ENCODE results near the gene FILIP1L.

FILIP1L gene

DNA sequence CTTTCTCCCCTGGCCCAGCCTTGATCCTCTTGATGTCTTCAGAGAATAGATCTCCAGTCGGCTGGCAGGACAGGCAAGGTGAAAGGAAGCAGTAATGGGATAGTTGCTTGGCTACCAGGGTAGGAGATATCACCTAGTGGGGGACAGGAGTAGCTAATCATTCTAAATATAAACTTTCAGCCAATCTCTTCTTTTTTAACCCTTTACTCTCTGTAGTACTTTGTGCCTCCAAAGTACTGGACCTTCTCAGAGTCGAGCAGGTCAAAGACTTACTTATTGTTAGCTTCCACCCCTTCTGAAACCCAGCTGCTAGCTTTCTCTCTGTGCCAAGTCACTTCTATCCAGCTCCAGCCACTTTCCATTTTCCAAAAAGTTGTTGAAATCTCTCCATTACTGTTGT, 43.4 kb upstream of the FILIP1L start:
- H3K27ac ChIP-seq = no peak overlapping the region
- peaks cover 5% of the 10 kb centered on the region for H3K9me3 ChIP-seq (ENCODE audit: severe bottlenecking)
- peaks cover 13% of the 10 kb centered on the region for H3K36me3 ChIP-seq
- no peak overlapping the region for H3K4me3 ChIP-seq (ENCODE audit: low read depth, low read length)
- no peaks in the 10 kb centered on the region for H3K27me3 ChIP-seq (ENCODE audit: insufficient read depth, low read depth, severe bottlenecking)
- TF ChIP-seq, protein P1, sequence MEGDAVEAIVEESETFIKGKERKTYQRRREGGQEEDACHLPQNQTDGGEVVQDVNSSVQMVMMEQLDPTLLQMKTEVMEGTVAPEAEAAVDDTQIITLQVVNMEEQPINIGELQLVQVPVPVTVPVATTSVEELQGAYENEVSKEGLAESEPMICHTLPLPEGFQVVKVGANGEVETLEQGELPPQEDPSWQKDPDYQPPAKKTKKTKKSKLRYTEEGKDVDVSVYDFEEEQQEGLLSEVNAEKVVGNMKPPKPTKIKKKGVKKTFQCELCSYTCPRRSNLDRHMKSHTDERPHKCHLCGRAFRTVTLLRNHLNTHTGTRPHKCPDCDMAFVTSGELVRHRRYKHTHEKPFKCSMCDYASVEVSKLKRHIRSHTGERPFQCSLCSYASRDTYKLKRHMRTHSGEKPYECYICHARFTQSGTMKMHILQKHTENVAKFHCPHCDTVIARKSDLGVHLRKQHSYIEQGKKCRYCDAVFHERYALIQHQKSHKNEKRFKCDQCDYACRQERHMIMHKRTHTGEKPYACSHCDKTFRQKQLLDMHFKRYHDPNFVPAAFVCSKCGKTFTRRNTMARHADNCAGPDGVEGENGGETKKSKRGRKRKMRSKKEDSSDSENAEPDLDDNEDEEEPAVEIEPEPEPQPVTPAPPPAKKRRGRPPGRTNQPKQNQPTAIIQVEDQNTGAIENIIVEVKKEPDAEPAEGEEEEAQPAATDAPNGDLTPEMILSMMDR (IDR thresholded peaks at IDR 0.05; ENCODE audit: low read depth, low read length) = no peak
- DNase-seq = no peak

DNA sequence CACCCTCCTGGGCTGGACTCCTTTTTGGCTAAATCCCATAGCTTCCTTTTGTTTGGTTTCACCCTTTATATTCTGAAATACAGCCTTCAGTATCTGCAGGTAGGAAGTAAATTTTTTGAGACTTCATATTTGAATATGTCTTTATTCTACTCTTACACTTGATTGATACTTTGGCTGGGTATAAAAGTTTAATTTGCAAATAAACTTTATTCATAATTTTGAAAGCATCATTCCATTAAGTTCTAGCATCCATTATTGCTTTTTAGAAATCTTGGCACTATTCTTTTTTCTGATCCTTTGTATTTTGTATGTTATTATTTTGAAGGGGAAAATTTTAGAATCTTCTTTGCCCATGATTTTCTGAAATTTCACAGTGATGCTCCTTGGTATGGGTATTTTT, 41.3 kb upstream of the FILIP1L start:
- TF ChIP-seq, protein P1 (IDR thresholded peaks at IDR 0.05; ENCODE audit: low read depth, low read length) = no peak

DNA sequence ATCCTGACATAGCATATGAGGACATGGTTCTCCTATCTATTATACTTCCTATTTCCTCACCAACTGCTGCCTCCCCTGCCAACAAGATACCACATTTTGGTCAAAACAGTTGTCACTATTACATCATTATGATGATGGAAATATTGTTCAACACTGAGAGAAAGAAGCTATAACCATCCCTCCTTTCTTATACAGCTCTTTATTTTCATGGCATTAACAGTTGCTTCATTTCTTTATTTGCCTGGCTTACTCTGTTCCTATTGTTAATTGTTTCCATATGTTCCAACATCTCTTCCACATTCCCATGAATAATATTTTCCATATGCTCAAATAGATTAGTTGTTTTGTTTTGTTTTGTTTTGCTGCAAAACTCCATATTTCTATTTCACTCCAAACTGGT, 40.8 kb upstream of the FILIP1L start:
- no peak for DNase-seq
- TF ChIP-seq, protein P1 (IDR thresholded peaks at IDR 0.05; ENCODE audit: low read depth, low read length) = no peak
- H3K27ac ChIP-seq = no peak overlapping the region
- no peak overlapping the region for H3K4me3 ChIP-seq (ENCODE audit: low read depth, low read length)
- no peaks in the 10 kb centered on the region for H3K27me3 ChIP-seq (ENCODE audit: insufficient read depth, low read depth, severe bottlenecking)
- H3K9me3 ChIP-seq (ENCODE audit: severe bottlenecking) = peaks cover 5% of the 10 kb centered on the region
- peaks cover 13% of the 10 kb centered on the region for H3K36me3 ChIP-seq

More for the DNA sequence above, 41.3 kb upstream of the FILIP1L start:
- Histone ChIP-seq H3K27ac (no peak overlapping the region), H3K36me3 (peaks cover 13% of the 10 kb centered on the region), H3K27me3 (ENCODE audit: insufficient read depth, low read depth, severe bottlenecking) (no peaks in the 10 kb centered on the region), H3K9me3 (ENCODE audit: severe bottlenecking) (peaks cover 5% of the 10 kb centered on the region), H3K4me3 (ENCODE audit: low read depth, low read length) (no peak overlapping the region)
- no peak for DNase-seq

DNA sequence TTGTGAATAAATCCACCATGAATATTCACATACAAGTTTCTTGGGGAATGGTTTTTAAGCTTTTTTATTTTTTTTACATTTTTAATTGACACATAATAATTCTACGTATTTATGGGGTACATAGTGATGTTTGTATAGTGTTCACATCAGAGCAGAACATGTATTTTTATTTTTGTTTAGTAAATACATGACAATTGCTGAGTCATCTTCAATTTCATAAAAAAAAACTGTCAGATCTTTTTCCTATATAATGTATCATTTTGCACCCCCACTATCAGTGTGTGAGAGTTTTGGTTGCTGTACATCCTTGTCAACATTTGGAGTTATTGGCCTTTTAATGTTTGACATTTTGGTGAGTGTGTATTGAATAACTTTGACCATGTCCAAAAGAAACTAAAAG, 39.9 kb upstream of the FILIP1L start:
- Histone ChIP-seq H3K27ac (no peak overlapping the region), H3K27me3 (ENCODE audit: insufficient read depth, low read depth, severe bottlenecking) (no peaks in the 10 kb centered on the region), H3K36me3 (peaks cover 13% of the 10 kb centered on the region), H3K4me3 (ENCODE audit: low read depth, low read length) (no peak overlapping the region), H3K9me3 (ENCODE audit: severe bottlenecking) (peaks cover 5% of the 10 kb centered on the region)
- DNase-seq = no peak
- TF ChIP-seq, protein P1 (IDR thresholded peaks at IDR 0.05; ENCODE audit: low read depth, low read length) = no peak

DNA sequence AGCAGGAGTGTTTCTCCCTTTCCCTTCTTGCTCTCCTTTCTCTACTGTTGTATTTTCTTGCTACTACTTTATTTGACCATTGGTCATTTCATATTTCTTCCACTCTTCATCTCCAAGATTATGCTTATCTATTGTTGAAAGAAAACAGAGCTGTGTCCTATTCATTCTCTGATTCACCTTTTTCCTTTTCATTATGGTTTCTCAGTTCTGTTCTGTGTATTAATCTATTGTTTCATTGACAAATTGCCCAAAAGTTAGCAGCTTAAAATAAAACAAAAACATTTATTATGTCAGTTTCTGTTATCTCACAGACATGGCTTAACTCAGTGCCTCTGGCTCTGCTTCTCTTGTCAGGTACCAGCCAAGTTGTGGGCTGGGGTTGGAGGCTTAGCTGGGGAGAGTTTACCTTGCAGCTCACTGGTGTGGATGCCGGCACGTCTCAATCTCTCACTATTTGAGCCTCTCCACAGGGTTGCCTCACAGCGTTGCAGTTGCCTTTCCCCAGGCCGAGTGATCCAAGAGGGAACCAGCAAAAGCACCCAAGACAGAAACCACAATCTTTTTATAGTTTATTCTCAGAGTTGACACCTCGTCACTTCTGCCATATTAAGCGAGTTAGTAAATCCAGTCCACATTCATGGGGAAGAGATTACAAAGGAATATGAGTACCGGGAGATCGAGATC, 36.9 kb upstream of the FILIP1L start:
- Histone ChIP-seq H3K36me3 (peaks cover 9% of the 10 kb centered on the region), H3K9me3 (ENCODE audit: severe bottlenecking) (peaks cover 5% of the 10 kb centered on the region), H3K27ac (no peak overlapping the region), H3K27me3 (ENCODE audit: insufficient read depth, low read depth, severe bottlenecking) (no peaks in the 10 kb centered on the region), H3K4me3 (ENCODE audit: low read depth, low read length) (no peak overlapping the region)
- DNase-seq = no peak
- TF ChIP-seq, protein P1 (IDR thresholded peaks at IDR 0.05; ENCODE audit: low read depth, low read length) = no peak

DNA sequence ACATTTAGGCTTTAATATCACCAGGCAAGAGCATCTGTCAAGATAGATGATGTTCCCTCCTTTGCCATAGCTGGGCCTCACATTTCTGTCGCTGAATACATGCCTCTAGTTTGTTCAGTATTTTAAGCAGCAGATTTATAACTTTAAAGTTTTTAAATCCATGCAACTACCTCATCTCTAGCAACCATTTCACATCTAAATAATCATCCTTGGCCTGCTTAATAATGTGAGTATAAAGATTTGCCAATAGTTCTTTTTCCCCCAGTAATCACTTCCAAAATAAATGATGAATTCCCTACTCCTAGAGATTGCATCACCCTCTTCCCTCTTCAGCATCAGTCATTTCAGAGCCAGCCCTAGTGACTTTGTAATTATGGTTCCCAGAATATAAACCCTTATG, 36.2 kb upstream of the FILIP1L start:
- TF ChIP-seq, protein P1 (IDR thresholded peaks at IDR 0.05; ENCODE audit: low read depth, low read length) = no peak
- Histone ChIP-seq H3K27me3 (ENCODE audit: insufficient read depth, low read depth, severe bottlenecking) (no peaks in the 10 kb centered on the region), H3K36me3 (peaks cover 9% of the 10 kb centered on the region), H3K27ac (no peak overlapping the region), H3K9me3 (ENCODE audit: severe bottlenecking) (peaks cover 4% of the 10 kb centered on the region), H3K4me3 (ENCODE audit: low read depth, low read length) (no peak overlapping the region)
- no peak for DNase-seq
